GM12865 (cell line): ENCODE measurements around the gene YARS1.

Experiments
- DNase-seq: peaks from one replicate; pipeline ENCODE4 v3.0.0; 2010; ENCODE audit warnings: low read depth
- H3K4me3 ChIP-seq: 2 replicates; pipeline ENCODE4 v1.5.1; 2011; ENCODE audit warnings: mild to moderate bottlenecking, low read depth, low read length, control low read depth
- TF ChIP-seq, protein P1 (sequence below): IDR thresholded peaks from 2 replicates; pipeline ENCODE4 v1.5.1; 2011; ENCODE audit warnings: low read length, control low read depth, low read depth, inconsistent platforms; ENCODE audit not compliant: insufficient read depth; ENCODE audit errors: missing control alignments

Gene YARS1

DNA sequence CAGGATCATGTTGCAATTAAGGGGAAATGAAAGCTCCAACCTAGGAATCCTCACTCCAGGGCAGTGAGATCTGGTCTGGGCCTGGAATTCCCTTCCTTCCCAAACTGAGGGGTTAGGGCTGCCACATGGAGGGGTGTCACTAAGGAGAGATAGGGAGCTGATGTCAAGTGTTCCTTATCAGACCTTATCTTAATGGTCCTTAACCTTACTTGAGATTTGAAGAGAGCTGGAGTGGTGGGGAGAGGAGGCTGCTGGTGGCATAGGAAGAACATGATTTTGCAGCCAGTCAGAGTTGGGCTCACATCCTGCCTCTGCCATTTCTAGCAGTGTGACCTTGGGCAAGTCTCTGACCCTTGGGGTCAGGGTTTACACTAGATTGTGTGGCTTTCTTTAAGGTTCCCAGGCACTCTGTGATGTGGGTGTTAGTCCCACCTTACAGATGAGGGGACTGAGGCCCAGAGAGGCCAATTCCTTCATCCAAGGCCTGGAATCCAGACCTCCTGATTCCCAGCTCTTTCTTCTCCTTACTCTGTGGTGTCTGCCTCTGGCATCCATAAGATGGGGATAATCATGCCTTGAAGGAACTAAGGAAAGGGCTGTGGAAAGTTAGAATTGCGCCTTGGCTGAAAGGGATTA lies 58.2 kb downstream of the YARS1 start:
- no peak for DNase-seq

DNA sequence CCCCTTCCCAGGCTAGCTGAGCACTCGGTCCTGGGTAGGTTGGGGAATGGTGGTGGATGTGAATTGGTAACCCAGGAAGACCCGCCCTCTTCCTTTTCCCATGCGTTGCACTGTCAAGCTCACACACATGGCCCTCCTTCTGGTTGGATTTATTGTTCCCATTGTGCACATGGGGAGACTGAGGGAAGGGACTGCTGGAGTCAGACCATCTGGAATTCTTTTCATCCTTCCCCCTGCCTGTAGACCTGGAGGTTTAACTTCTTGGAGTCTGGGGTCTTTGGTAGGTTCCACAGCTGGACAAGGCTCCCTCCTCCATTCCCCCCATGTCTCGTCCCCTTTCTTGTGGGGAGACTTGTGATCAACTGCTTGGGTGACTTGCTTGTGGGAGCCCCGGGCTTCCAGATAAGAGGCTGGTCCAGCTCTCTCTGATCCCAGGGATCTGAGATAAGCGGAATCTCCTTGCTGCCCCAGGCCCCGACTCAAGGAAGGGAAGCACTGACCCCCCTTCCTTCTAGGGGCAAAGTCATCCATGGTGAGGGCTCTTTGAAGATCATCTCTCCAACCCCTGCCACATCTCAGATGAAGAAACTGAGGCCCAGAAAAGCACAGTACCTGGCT lies 58.9 kb downstream of the YARS1 start:
- no peak overlapping the region for H3K4me3 ChIP-seq
- TF ChIP-seq, protein P1, sequence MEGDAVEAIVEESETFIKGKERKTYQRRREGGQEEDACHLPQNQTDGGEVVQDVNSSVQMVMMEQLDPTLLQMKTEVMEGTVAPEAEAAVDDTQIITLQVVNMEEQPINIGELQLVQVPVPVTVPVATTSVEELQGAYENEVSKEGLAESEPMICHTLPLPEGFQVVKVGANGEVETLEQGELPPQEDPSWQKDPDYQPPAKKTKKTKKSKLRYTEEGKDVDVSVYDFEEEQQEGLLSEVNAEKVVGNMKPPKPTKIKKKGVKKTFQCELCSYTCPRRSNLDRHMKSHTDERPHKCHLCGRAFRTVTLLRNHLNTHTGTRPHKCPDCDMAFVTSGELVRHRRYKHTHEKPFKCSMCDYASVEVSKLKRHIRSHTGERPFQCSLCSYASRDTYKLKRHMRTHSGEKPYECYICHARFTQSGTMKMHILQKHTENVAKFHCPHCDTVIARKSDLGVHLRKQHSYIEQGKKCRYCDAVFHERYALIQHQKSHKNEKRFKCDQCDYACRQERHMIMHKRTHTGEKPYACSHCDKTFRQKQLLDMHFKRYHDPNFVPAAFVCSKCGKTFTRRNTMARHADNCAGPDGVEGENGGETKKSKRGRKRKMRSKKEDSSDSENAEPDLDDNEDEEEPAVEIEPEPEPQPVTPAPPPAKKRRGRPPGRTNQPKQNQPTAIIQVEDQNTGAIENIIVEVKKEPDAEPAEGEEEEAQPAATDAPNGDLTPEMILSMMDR: no peak
- DNase-seq: no peak

More for the DNA sequence above, 58.2 kb downstream of the YARS1 start:
- TF ChIP-seq, protein P1: no peak
- no peak overlapping the region for H3K4me3 ChIP-seq

DNA sequence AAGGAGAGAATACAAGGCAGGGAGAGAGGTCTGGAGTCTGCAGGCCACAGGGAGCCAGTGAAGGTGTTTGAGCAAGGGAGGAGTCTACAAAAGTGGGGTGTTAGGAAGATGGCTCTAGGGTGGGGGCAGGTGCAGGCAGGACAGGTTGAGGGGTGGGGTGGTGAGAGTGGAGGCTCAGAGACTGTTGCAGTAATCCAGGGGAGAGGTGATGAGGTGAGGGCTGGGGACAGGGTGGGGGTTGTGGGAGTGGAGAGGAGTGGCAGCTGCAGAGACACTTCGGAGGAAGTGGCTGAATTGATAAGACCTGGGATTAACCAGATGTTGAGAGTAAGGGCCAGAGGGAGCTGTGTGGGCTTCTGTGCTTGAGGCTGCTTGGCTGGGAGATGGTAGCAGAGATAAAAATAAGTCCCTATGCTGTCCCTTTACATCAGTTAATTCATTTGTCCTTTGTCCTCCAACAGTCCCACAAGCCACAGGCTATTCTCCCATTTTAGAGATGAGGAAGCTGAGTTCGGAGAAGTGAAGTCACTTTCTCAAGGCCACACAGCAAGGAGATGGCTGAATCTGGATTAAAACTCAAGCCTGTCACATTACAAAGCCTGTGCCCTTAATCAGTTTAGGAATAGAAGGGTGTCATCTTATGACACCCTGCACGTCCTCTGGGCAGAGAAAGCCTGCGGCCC lies 59.8 kb downstream of the YARS1 start:
- TF ChIP-seq, protein P1: no peak
- H3K4me3 ChIP-seq: no peak overlapping the region
- DNase-seq: no peak

DNA sequence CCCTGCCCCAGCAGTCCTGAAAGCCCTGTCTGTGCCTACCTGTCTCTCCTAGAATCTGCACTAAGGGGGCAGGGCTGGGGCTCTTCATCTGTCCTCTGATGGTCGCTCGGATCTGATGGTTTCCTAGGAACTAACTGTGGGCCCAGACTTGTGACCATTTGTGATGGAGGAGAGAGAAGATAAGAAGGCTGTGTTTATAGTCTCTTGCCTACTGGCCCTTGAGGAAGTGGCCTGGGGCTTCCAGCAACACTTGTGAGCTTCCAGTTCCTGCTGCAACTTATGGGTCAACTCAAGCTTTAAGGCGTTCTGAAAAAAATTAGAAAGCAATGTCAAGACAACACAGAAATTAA lies 61.4 kb downstream of the YARS1 start:
- H3K4me3 ChIP-seq: no peak overlapping the region
- DNase-seq: no peak
- TF ChIP-seq, protein P1: no peak

DNA sequence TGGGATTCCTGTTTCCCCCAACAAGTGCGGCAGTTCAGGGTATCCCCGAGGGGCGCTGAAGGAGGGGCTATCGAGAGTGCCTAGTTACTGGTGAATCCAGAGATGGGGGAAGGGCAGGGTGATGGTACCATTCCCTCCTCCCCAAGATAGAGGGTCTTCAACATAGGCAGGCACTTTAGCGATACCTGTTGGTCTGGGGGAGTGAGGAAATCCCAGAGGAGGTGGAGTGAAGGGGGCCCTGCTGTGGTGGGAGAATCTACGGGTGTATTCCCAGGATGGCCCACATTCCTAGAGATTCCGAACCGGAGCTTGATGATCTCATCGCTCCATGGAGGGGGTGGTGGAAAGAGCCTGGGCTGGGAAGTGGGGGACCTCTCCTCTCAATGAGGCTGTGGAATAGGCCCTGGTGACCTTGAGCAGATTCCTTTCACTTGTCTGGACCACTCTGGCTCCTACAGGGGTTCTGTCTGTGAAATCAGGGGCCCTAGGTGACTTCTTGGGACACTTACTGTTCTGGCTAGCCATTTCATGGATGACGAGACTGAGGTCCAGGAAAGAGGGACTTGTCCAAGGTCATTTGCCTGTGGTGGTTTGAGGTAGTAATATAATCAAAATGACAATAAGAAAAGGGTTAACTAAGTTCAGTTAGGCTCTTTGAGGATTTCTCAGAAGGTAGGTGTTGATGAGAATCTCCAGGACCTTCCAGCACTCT lies 61.9 kb downstream of the YARS1 start:
- TF ChIP-seq, protein P1: no peak
- no peak for DNase-seq
- H3K4me3 ChIP-seq: no peak overlapping the region

DNA sequence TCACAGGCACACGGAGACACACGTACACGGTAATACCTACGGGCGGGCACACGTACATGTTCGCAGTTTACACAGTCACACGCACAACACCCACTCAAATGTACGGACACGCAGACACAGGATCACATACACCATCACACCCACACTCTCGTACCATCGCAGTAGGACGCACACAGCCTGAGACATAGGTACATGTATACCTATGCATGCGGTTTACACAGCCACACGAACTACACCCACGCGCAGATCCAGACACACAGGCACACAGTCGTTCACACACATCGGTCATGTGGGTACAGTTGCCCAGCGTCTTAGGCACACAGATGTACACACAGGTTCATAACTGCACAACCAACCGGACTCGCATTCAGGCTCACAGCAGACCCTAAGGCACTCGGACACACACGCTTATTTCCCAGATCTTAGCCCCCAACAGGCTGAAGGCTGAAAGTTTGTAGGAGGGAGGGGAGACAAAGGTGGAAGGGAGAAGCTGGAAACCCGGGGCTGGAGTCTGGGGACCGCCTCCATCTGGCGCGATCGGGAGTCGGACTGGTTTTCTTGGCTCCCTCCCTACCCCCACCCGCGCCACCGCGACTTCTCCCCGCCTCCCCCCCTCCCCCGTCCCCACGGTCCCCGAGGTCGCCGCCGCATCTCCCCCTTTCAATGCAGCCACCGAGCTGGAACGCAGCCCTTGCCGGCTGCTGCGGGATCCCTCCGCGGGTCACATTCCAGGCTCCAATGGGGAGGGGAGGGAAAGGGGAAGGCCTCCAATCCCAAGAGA lies 62.7 kb downstream of the YARS1 start:
- no peak for DNase-seq
- TF ChIP-seq, protein P1: no peak
- H3K4me3 ChIP-seq: no peak overlapping the region
